Measurements from ENCODE around the gene ABTB2. TPM values are rescaled to one million over a fixed set of nuclear protein-coding genes. Genes with fewer than 3 reads are reported as not detected.

Gene ABTB2
- total and polyA plus RNA-seq, 9 of the 15 experiments (the other 6 are each of a cell fraction or from before 2014, with no cell fraction given) = 0.03 to 0.18 (median 0.12) TPM; not detected in 2

GRCh38 chr11:34114471-34114870, 243.3 kb downstream of the ABTB2 start:
- no peaks in the 10 kb centered on the region for H3K27me3 ChIP-seq (ENCODE audit: control insufficient read depth in 2 of 2, insufficient read depth in 2 of 2, low read length in 2 of 2)
- no peaks in the 10 kb centered on the region for H3K4me1 ChIP-seq (replicated peaks in 1 of 2; ENCODE audit: control insufficient read depth in 2 of 2, insufficient read depth in 2 of 2, low read length in 2 of 2)
- no peaks in the 10 kb centered on the region for H3K9me1 ChIP-seq (ENCODE audit: control insufficient read depth, insufficient read depth, low read length)
- 96% methylated on average over 5 of the region's 5 CpGs for WGBS (ENCODE audit: insufficient coverage, low coverage, missing lambda C conversion rate)
- ATAC-seq (no peak), FAIRE-seq (no peak), DNase-seq (ENCODE audit: extremely low read depth in 1 of 4, low spot score in 3 of 4) (no peak)
- H2AFZ ChIP-seq (ENCODE audit: low read depth, low read length) = no peak overlapping the region
- H3K9me3 ChIP-seq (replicated peaks; ENCODE audit: control insufficient read depth, insufficient read depth, low read depth, low read length) = no peaks in the 10 kb centered on the region
- TF ChIP-seq TFAM (CRISPR knock-in tag; conservative IDR thresholded peaks at IDR 0.05) (no peak), SREBF1 (IDR thresholded peaks at IDR 0.05; ENCODE audit: borderline replicate concordance, low read depth, low read length) (no peak), NCOR1 (IDR thresholded peaks at IDR 0.05) (no peak), HMG20A (CRISPR knock-in tag; conservative IDR thresholded peaks at IDR 0.05) (no peak), FOSL1 (tag; conservative IDR thresholded peaks at IDR 0.05) (no peak), HSF4 (CRISPR knock-in tag; IDR thresholded peaks at IDR 0.05; ENCODE audit: borderline replicate concordance) (no peak), ZNF197 (CRISPR knock-in tag; IDR thresholded peaks at IDR 0.05; ENCODE audit: low read depth) (no peak), NRF1 (conservative IDR thresholded peaks at IDR 0.05 in 1 of 2, IDR thresholded peaks at IDR 0.05 in 1 of 2) (no peak), MCM5 (IDR thresholded peaks at IDR 0.05; ENCODE audit: low read depth) (no peak), NFATC3 (IDR thresholded peaks at IDR 0.05) (no peak), DIDO1 (tag; IDR thresholded peaks at IDR 0.05; ENCODE audit: low read depth) (no peak), NFE2L1 (tag; IDR thresholded peaks at IDR 0.05; ENCODE audit: borderline replicate concordance, low read depth) (no peak), ETS2 (tag; IDR thresholded peaks at IDR 0.05; ENCODE audit: borderline replicate concordance, poor library complexity, severe bottlenecking) (no peak), ZNF583 (CRISPR knock-in tag; IDR thresholded peaks at IDR 0.05) (no peak)
- ChIA-PET CTCF (ENCODE audit: low intra/inter-chr PET ratio) (no interaction called here), POLR2A (interaction anchor here (0.9 to 2.0 kb wide), 4 partner anchors 8 to 55 kb away, joined by 3 to 10 read pairs (median 3); no protein-coding TSS in a partner anchor)
- H3K9ac ChIP-seq (ENCODE audit: insufficient read depth in 1 of 2, low read depth in 2 of 2, low read length in 2 of 2) = no peak overlapping the region
- no peak overlapping the region for H3K4me3 ChIP-seq
- H3K27ac ChIP-seq (ENCODE audit: extremely low read depth, low read depth, low read length) = no peak overlapping the region
- no peak overlapping the region for H3K4me2 ChIP-seq (ENCODE audit: insufficient read depth, low read length)
- peaks cover 15% of the 10 kb centered on the region; the same call in 2 of the 3 replicates for H3K79me2 ChIP-seq (ENCODE audit: control insufficient read depth, insufficient read depth, low read length)
- intact Hi-C loops (cut with micrococcal nuclease) (no loop called here), in situ Hi-C loops (cut with MboI) (no loop called here)
- H4K20me1 ChIP-seq (replicated peaks; ENCODE audit: control insufficient read depth, insufficient read depth, low read length) = 0 out of 2 replicates have a peak, but pooled peaks cover 4% of the 10 kb centered on the region
- peaks cover 96% of the 10 kb centered on the region for H3K36me3 ChIP-seq (ENCODE audit: control insufficient read depth, insufficient read depth, low read length)
- BruUV-seq (replicated peaks) = no TSS peak

All from K562 (cell line).